ENCODE data around the gene ZNF485.
"Not testable (repeated sequence)": the region's sequence is repeated elsewhere in the genome, so short reads cannot be mapped to it uniquely, and the experiment has no call there.

The ZNF485 gene

DNA sequence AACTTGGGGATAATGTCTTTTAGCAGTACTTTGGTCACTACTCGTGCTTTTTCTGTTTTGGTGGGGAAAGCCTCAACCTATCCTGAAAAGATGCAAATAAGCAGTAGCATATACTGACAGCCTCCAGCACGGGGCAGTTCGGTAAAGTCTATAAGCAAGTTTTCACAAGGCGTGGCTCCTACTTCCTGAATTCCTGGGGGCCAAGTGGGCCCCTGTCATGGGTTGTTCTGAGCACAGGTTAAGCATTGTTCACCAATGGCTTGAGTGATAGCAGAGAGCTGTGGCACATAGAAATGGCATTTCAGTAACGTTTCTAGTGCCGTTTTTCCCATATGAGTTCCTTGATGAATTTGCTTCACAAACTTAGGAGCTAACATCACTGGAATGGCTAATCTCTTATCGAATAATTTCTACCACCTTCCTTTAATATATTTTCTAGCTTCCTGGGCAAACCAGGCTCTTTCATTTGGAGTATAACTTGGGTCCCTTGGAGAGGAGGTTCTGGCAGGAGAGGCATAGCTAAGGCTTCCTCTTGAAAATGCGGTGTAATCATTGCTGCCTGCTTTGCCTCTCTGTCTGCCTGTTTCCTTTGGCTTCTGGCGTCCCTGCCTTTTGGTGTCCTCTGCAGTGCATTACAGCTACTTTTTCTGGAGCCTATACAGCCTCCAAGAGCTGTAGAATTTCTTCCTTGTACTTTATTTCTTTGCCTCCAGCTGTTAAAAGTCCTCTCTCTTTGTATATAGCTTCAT lies 20.1 kb upstream of the ZNF485 start:
- no peak overlapping the region for H3K4me3 ChIP-seq (ENCODE audit: low read depth, low read length)
- TF ChIP-seq, protein P1, sequence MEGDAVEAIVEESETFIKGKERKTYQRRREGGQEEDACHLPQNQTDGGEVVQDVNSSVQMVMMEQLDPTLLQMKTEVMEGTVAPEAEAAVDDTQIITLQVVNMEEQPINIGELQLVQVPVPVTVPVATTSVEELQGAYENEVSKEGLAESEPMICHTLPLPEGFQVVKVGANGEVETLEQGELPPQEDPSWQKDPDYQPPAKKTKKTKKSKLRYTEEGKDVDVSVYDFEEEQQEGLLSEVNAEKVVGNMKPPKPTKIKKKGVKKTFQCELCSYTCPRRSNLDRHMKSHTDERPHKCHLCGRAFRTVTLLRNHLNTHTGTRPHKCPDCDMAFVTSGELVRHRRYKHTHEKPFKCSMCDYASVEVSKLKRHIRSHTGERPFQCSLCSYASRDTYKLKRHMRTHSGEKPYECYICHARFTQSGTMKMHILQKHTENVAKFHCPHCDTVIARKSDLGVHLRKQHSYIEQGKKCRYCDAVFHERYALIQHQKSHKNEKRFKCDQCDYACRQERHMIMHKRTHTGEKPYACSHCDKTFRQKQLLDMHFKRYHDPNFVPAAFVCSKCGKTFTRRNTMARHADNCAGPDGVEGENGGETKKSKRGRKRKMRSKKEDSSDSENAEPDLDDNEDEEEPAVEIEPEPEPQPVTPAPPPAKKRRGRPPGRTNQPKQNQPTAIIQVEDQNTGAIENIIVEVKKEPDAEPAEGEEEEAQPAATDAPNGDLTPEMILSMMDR (IDR thresholded peaks at IDR 0.05; ENCODE audit: insufficient read depth, low read length, missing control alignments) = no peak
- DNase-seq (ENCODE audit: low read depth, low spot score) = no peak
- ChIA-PET POLR2A (interaction anchor here (0.6 kb wide), 1 partner anchor 150 kb away, joined by 3 read pairs; no protein-coding TSS in a partner anchor), CTCF (no interaction called here)

- CTCF ChIA-PET; DNase-seq (ENCODE audit: low read depth, low spot score); H3K4me3 ChIP-seq (ENCODE audit: low read depth, low read length): not testable (repeated sequence)
- POLR2A ChIA-PET = interaction anchor here (0.6 kb wide), 1 partner anchor 150 kb away, joined by 3 read pairs; no protein-coding TSS in a partner anchor
Measured at GRCh38 chr10:43586730-43587115, 19.5 kb upstream of the ZNF485 start.

DNA sequence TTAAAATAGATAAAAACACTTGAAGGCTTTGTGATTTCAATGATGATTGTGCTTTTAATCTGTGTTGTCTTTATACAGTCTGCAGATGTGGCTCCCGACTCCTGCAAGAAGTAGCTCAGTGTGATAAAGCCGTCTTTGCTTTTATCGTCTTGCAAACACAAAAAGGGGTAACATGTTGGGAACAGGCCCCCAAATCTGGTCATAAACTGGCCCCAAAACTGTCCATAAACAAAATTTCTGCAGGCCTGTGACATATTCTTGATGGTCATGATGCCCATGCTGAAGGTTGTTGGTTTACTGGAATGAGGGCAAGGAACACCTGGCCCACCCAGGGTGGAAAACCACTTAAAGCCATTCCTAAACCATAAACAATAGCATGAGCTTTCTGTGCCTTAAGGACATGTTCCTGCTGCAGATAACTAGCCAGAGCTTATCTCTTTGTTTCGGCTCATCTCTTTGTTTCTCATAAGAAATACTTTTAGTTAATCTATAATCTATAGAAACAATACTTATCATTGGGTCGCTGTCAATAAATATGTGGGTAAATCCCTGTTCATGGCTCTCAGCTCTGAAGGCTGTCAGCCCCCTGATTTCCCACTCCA lies 14.8 kb upstream of the ZNF485 start:
- ChIA-PET POLR2A (no interaction called here), CTCF (no interaction called here)
- DNase-seq (ENCODE audit: low read depth, low spot score) = no peak
- H3K4me3 ChIP-seq (ENCODE audit: low read depth, low read length) = no peak overlapping the region
- TF ChIP-seq, protein P1 (IDR thresholded peaks at IDR 0.05; ENCODE audit: insufficient read depth, low read length, missing control alignments) = no peak

- POLR2A ChIA-PET = no interaction called here
- H3K4me3 ChIP-seq (ENCODE audit: low read depth, low read length) = peak overlapping the region; percentile 40
- DNase-seq (ENCODE audit: low read depth, low spot score) = no peak
- TF ChIP-seq, protein P1 (IDR thresholded peaks at IDR 0.05; ENCODE audit: insufficient read depth, low read length, missing control alignments) = no peak
- CTCF ChIA-PET = no interaction called here
Measured at GRCh38 chr10:43594944-43595589, 11.2 kb upstream of the ZNF485 start.

GRCh38 chr10:43595739-43596298 lies 10.4 kb upstream of the ZNF485 start:
- DNase-seq (ENCODE audit: low read depth, low spot score) = no peak
- TF ChIP-seq, protein P1 (IDR thresholded peaks at IDR 0.05; ENCODE audit: insufficient read depth, low read length, missing control alignments) = no peak
- ChIA-PET POLR2A (no interaction called here), CTCF (no interaction called here)
- no peak overlapping the region for H3K4me3 ChIP-seq (ENCODE audit: low read depth, low read length)

DNA sequence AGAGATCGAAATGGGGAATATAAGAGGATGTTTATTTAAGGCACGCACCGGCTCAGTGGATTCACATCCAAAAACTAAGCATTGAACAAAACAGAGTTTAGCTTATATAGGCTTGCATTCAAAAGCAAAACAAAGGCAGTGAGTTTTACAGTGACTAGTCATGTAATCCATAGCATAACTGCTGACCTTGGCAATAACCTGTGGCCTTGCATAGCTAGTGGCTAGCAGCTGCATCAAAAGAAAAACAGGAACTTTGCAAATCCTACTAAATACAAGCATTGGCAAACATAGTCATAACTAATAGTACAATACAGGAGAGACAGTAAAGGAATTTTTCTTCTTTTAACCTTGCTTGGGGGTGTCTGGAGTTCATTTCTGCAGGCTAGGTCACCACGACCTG lies 9.7 kb upstream of the ZNF485 start:
- no peak for DNase-seq (ENCODE audit: low read depth, low spot score)
- ChIA-PET CTCF (no interaction called here), POLR2A (no interaction called here)
- TF ChIP-seq, protein P1 (IDR thresholded peaks at IDR 0.05; ENCODE audit: insufficient read depth, low read length, missing control alignments) = no peak
- H3K4me3 ChIP-seq (ENCODE audit: low read depth, low read length) = no peak overlapping the region

Data from AG04449 (cell line).